Osteocyte (in vitro differentiated cells): ENCODE measurements around the gene OR13C2. TPM values are rescaled to one million over a fixed set of nuclear protein-coding genes. Genes with fewer than 3 reads are reported as not detected.

Experiments used
- DNase-seq: peaks from one replicate; pipeline ENCODE4 v3.0.0; 2021; ENCODE audit warnings: mixed read lengths; ENCODE audit not compliant: unreplicated experiment; ENCODE audit errors: extremely low spot score
- H3K27ac Mint-ChIP-seq: one replicate; pipeline ENCODE4 v1.8.0; 2021; ENCODE audit warnings: mild to moderate bottlenecking, mixed read lengths; ENCODE audit not compliant: unreplicated experiment
- H3K27me3 Mint-ChIP-seq: one replicate; pipeline ENCODE4 v1.8.0; 2021; ENCODE audit warnings: mixed read lengths; ENCODE audit not compliant: unreplicated experiment
- H3K36me3 Mint-ChIP-seq: one replicate; pipeline ENCODE4 v1.8.0; 2021; ENCODE audit warnings: mixed read lengths; ENCODE audit not compliant: unreplicated experiment
- H3K4me1 Mint-ChIP-seq: one replicate; pipeline ENCODE4 v1.8.0; 2021; ENCODE audit warnings: mixed read lengths; ENCODE audit not compliant: unreplicated experiment
- H3K4me3 Mint-ChIP-seq: one replicate; pipeline ENCODE4 v1.8.0; 2021; ENCODE audit warnings: mild to moderate bottlenecking, moderate library complexity, mixed read lengths; ENCODE audit not compliant: unreplicated experiment
- H3K9me3 Mint-ChIP-seq: one replicate; pipeline ENCODE4 v1.8.0; 2021; ENCODE audit warnings: mixed read lengths; ENCODE audit not compliant: unreplicated experiment
- CTCF ChIP-seq: fragments of 200-600 bp; sonication (generic); IDR thresholded peaks from 2 replicates; pipeline ENCODE4 v1.5.0; 2021; ENCODE audit warnings: antibody characterized with exemption, mild to moderate bottlenecking, moderate library complexity
- total RNA-seq: library from RNA; stranded (reverse); gene quantifications from 2 replicates; pipeline ENCODE4 v1.2.1, GENCODE V29; 2021

Gene OR13C2
- total RNA-seq, 1 donor from 2014 or later = not detected

GRCh38 chr9:104589626-104590025 lies 15.8 kb downstream of the OR13C2 start:
- Mint-ChIP-seq H3K27ac (no peak overlapping the region), H3K9me3 (no peaks in the 10 kb centered on the region), H3K27me3 (peaks cover 2% of the 10 kb centered on the region), H3K36me3 (no peaks in the 10 kb centered on the region), H3K4me3 (no peak overlapping the region), H3K4me1 (no peaks in the 10 kb centered on the region)
- no peak for DNase-seq
- no peak for TF ChIP-seq CTCF

- Mint-ChIP-seq H3K27me3 (peaks cover 2% of the 10 kb centered on the region), H3K36me3 (no peaks in the 10 kb centered on the region), H3K27ac (no peak overlapping the region), H3K9me3 (no peaks in the 10 kb centered on the region), H3K4me3 (no peak overlapping the region), H3K4me1 (no peaks in the 10 kb centered on the region)
- no peak for DNase-seq
- TF ChIP-seq CTCF = no peak
Measured at GRCh38 chr9:104586496-104587180, 18.8 kb downstream of the OR13C2 start.

GRCh38 chr9:104580562-104580961 lies 24.9 kb downstream of the OR13C2 start:
- H3K4me1 Mint-ChIP-seq = no peaks in the 10 kb centered on the region
- DNase-seq = no peak
- H3K27me3 Mint-ChIP-seq = peaks cover 5% of the 10 kb centered on the region
- H3K4me3 Mint-ChIP-seq = no peak overlapping the region
- H3K27ac Mint-ChIP-seq = no peak overlapping the region
- TF ChIP-seq CTCF = no peak
- H3K36me3 Mint-ChIP-seq = no peaks in the 10 kb centered on the region
- H3K9me3 Mint-ChIP-seq = no peaks in the 10 kb centered on the region

- Mint-ChIP-seq H3K4me1 (no peaks in the 10 kb centered on the region), H3K4me3 (no peak overlapping the region), H3K9me3 (peaks cover 5% of the 10 kb centered on the region), H3K36me3 (no peaks in the 10 kb centered on the region), H3K27me3 (peaks cover 5% of the 10 kb centered on the region), H3K27ac (no peak overlapping the region)
- TF ChIP-seq CTCF = no peak
- DNase-seq = no peak
Measured at GRCh38 chr9:104577263-104577662, 28.2 kb downstream of the OR13C2 start.

- no peak for TF ChIP-seq CTCF
- peaks cover 10% of the 10 kb centered on the region for H3K9me3 Mint-ChIP-seq
- DNase-seq = no peak
- no peaks in the 10 kb centered on the region for H3K36me3 Mint-ChIP-seq
- no peaks in the 10 kb centered on the region for H3K4me1 Mint-ChIP-seq
- no peak overlapping the region for H3K27ac Mint-ChIP-seq
- no peak overlapping the region for H3K4me3 Mint-ChIP-seq
- peaks cover 5% of the 10 kb centered on the region for H3K27me3 Mint-ChIP-seq
Measured at GRCh38 chr9:104575456-104575855, 30.0 kb downstream of the OR13C2 start.
